ENCODE data around the gene CASP7. TPM values are rescaled to one million over a fixed set of nuclear protein-coding genes. Genes with fewer than 3 reads are reported as not detected.

Gene CASP7
- total and polyA plus RNA-seq, 10 of the 15 experiments (the other 5 are each of a cell fraction or from before 2014, with no cell fraction given): 23.7 to 34.4 (median 28.7) TPM

GRCh38 chr10:113680190-113681111, 739 bp downstream of the CASP7 start (continued):
- no peak for TF ChIP-seq TAF1 (IDR thresholded peaks at IDR 0.05; ENCODE audit: borderline replicate concordance, low read depth, low read length)
- TF ChIP-seq ZNF217 (IDR thresholded peaks at IDR 0.05): peak; percentile 17; the same call in 1 of the 2 replicates
- TF ChIP-seq IRF4 (IDR thresholded peaks at IDR 0.05; ENCODE audit: low read depth, low read length): peak; percentile 32; the same call in 1 of the 2 replicates
- peak in 1 of 2 experiments; percentile 95; a peak in 2 of 4 replicates for TF ChIP-seq ETV6 (conservative IDR thresholded peaks at IDR 0.05 in 1 of 2, IDR thresholded peaks at IDR 0.05 in 1 of 2; ENCODE audit: borderline replicate concordance in 1 of 2, low read depth in 1 of 2)
- peak; percentile 33; the same call in 1 of the 2 replicates for TF ChIP-seq PAX5 (IDR thresholded peaks at IDR 0.05; ENCODE audit: borderline replicate concordance, low read depth, low read length)
- TF ChIP-seq NFYB (IDR thresholded peaks at IDR 0.05; ENCODE audit: insufficient read depth, low read depth, low read length): no peak
- TF ChIP-seq SPI1 (IDR thresholded peaks at IDR 0.05; ENCODE audit: borderline replicate concordance, insufficient read depth, low read depth, low read length): no peak
- TF ChIP-seq POLR2AphosphoS5 (IDR thresholded peaks at IDR 0.05; ENCODE audit: low read length): no peak; the same call in 1 of the 2 replicates
- TF ChIP-seq, protein P1, sequence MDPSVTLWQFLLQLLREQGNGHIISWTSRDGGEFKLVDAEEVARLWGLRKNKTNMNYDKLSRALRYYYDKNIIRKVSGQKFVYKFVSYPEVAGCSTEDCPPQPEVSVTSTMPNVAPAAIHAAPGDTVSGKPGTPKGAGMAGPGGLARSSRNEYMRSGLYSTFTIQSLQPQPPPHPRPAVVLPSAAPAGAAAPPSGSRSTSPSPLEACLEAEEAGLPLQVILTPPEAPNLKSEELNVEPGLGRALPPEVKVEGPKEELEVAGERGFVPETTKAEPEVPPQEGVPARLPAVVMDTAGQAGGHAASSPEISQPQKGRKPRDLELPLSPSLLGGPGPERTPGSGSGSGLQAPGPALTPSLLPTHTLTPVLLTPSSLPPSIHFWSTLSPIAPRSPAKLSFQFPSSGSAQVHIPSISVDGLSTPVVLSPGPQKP (IDR thresholded peaks at IDR 0.05; ENCODE audit: low read depth, low read length): no peak
- TF ChIP-seq, protein P2, sequence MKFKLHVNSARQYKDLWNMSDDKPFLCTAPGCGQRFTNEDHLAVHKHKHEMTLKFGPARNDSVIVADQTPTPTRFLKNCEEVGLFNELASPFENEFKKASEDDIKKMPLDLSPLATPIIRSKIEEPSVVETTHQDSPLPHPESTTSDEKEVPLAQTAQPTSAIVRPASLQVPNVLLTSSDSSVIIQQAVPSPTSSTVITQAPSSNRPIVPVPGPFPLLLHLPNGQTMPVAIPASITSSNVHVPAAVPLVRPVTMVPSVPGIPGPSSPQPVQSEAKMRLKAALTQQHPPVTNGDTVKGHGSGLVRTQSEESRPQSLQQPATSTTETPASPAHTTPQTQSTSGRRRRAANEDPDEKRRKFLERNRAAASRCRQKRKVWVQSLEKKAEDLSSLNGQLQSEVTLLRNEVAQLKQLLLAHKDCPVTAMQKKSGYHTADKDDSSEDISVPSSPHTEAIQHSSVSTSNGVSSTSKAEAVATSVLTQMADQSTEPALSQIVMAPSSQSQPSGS (IDR thresholded peaks at IDR 0.05; ENCODE audit: low read length): peak; percentile 62
- TF ChIP-seq CREM (IDR thresholded peaks at IDR 0.05; ENCODE audit: low read depth): no peak; the same call in 1 of the 2 replicates
- no peak for TF ChIP-seq ZBTB11 (CRISPR knock-in tag; IDR thresholded peaks at IDR 0.05)
- 0 out of 3 replicates have a peak, but pooled peaks of 1 of the 2 experiments have one; percentile 12 for TF ChIP-seq EGR1 (IDR thresholded peaks at IDR 0.05; ENCODE audit: borderline replicate concordance in 1 of 2, low read depth in 2 of 2, low read length in 2 of 2)
- no peak for TF ChIP-seq POU2F2 (IDR thresholded peaks at IDR 0.05; ENCODE audit: borderline replicate concordance, low read depth, low read length)
- TF ChIP-seq MTA3 (IDR thresholded peaks at IDR 0.05; ENCODE audit: borderline replicate concordance, low read length): no peak
- no peak for TF ChIP-seq ZSCAN29 (IDR thresholded peaks at IDR 0.05)
- no peak for TF ChIP-seq RB1 (IDR thresholded peaks at IDR 0.05; ENCODE audit: borderline replicate concordance)
- TF ChIP-seq EED (IDR thresholded peaks at IDR 0.05; ENCODE audit: low read depth): peak; percentile 69
- no peak for TF ChIP-seq POLR2A (IDR thresholded peaks at IDR 0.05; ENCODE audit: low read depth, low read length)
- TF ChIP-seq E4F1 (IDR thresholded peaks at IDR 0.05; ENCODE audit: borderline replicate concordance, partially characterized antibody): no peak
- no peak for TF ChIP-seq NR2C2 (IDR thresholded peaks at IDR 0.05; ENCODE audit: borderline replicate concordance, control insufficient read depth, insufficient read length, low read depth)
